Measurements from ENCODE around the gene GLT1D1.

DNA sequence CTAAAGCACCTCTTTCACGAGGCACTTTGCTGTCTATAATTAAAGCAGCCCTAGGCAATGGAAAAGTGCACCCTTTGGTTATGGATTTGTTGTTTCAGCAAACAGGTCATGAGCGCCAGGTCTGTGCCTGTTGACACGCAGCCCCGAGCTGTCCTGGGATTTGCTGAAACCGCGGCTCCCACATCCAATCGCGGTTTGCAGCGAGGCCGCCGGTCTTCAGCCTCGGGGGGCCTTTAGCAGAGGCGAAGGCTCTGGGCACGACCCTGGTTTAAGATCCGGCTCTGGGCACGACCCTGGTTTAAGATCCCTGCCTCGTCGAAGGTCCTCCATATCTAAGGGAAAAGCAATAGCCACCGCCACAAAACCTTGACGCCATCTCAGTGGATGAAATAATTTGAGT lies 79.2 kb downstream of the GLT1D1 start:
- TF ChIP-seq POLR2A (IDR thresholded peaks at IDR 0.05) (no peak), POLR2AphosphoS5 (IDR thresholded peaks at IDR 0.05) (no peak)

Measured in transverse colon (tissue), 3 donors.